HG03439 (cell line): ENCODE data around the gene KLHL29.

ENCODE experiments used
- ATAC-seq: cut with Tn5 transposase; IDR thresholded peaks from one replicate; pipeline ENCODE4 v1.9.1; 2021; ENCODE audit warnings: mild to moderate bottlenecking, moderate library complexity; ENCODE audit not compliant: unreplicated experiment

KLHL29 gene

GRCh38 chr2:23507267-23508065, 122.5 kb downstream of the KLHL29 start:
- ATAC-seq, result no peak

DNA sequence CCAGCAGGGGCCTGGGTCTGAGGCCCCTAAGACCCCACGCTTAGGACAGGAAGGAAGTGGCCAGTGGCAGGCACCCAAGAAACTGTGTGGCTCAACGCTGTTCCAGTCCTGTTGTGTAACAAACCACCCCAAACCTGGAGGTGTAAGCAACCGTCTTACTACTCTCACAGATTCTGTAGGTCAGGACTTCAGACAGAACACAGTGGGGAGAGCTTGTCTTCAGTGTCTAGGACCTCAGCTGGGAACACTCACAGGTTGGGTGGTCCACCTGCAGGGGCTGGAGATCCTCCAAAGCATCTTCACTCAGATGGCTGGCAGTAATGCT, 123.0 kb downstream of the KLHL29 start:
- no peak for ATAC-seq

- no peak for ATAC-seq
Measured at GRCh38 chr2:23509103-23509502, 124.1 kb downstream of the KLHL29 start.

DNA sequence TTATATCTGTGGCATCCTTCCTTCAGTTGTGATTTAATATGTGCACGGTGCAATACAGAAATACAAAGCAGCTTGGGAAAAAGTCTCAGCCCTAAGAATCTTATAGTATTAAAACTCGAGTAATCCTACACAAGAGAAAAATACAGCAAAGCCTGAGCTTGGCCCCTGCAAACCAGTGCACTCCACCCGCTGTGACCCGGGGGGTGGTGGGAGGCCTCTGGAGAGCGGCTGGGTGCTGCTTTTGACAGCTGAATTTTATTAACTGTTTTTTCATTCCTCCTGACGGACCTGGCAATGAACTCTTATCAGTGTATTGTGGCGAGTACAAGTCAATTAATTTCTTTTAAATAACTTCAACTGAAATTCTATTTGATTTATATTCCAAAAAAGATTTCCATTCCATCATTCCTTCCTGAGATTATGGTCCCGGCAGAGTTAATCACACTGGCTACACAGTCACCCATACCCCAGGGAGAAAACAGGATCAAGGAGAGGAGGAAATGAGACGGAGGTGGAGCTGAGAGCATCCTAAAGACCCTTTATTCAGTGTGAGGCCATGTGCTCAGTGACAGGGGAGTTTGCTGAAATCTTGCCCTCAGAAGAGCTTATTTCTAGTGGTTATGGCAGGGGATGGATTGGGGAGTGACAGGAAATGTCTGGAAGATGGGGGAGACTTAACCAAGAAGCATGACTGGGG, 124.8 kb downstream of the KLHL29 start:
- no peak for ATAC-seq

DNA sequence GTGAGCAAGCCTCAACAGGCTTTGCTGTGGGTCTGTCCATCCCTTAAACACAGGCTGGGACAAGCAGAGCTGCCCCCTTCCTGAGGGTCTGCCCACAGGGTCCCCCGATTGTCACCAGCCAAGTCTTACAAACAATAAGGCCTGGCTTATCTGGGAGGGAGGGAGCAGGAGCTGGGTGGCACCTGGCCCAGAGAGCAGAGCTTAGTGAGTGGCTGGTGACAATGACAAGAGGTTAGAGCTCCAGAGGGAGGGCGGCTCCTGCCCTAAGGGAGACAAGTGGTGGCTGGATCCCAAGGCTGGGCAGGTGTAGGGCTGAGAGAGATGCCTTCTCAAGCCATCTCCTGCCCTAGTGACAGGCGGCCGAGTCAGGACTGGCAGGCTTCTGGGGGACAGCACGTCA, 125.5 kb downstream of the KLHL29 start:
- ATAC-seq, result no peak

- no peak for ATAC-seq
Measured at GRCh38 chr2:23512778-23513177, 127.8 kb downstream of the KLHL29 start.

GRCh38 chr2:23513245-23513871, 128.4 kb downstream of the KLHL29 start:
- no peak for ATAC-seq

- no peak for ATAC-seq
Measured at GRCh38 chr2:23513872-23514793, 129.2 kb downstream of the KLHL29 start.

DNA sequence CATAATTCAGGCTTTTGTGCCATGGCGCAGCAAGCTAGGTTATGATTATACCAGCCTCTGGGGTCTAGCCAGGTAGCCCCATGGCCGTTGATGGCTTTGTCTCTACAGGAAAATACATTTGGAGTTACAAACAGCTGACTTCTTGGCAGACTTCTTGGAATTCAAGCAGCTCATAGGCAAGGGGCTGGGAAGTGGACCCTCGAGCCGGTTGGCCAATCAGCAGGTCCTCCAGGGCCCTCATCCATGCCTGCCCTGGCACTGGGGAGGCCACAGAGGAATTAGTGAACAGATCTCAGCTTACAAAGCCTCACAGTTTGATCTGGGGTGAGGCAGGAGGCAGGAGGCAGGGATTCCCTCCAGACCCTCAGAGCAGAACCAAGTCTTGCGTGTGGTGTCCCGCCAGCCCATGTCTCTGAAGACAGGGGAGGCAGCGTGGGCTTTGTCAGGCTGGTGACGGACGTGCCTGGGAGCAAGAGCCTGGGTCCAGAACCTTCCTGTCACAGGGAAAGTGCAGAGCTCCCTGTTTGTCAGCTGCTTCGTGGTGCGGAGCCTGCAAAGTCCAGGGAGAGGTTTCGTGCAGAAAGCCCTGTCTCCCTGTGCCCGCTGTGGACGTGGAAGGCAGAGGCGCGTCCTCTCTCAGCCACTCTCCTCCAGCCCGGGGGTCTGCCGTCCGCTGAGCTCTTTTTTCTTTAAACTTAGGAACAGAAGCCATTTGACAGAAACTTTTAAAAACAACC, 131.7 kb downstream of the KLHL29 start:
- ATAC-seq, result no peak

DNA sequence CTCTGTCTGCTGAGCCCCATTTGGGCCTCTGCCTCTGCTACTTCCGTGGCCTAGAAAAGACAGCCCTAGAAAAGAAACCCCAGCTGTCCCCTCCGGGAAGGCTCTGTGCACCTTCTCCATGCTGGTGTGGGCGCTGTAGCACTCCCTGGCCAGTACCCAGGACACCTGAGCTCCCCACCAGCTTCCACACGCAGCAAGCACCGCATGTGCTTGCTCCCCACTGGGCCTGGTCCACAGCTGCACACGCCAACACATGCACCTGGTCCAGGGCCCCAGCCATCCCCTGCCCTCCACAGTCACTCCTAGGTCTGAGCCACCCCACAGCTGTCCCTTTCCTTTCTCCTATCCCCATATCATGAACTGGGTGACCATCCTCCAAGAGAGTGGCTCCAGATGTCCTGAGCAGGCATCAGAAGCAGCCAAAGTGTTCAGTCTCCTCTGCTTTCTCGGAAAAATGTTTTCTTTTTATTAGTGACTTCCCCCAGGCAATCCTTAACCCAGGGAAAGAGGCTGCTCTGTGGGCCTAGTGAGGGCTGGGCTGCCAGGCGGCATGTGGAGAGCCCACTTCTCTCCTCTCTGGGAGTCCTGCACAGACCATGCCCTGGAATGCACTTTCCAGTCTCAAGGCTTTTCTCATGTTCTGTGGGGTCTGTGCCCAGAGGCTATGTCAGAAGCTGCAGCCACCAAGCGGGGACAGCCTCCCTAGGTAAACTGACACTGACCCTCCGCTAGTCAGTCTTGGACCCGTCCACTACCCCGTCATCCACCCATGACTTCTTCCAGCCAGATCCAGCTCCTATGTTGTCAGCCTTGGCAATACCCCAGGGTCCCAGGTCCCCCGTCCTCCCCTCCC, 133.7 kb downstream of the KLHL29 start:
- no peak for ATAC-seq

DNA sequence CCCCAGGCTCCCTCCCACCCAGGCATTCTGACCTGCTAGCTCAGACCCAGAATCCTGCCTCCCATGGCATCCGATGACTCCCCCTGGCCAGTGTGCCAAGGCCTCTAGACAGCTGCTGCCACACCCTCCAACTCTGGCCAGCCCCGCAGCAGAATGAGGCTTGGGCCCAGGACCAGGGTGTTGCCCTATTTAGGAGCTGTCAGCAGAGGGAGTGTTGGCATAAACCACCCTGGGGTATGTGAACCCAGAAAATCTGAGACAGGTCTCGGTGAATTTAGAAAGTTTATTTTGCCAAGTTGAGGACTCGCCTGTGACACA, 134.3 kb downstream of the KLHL29 start:
- ATAC-seq, result no peak

DNA sequence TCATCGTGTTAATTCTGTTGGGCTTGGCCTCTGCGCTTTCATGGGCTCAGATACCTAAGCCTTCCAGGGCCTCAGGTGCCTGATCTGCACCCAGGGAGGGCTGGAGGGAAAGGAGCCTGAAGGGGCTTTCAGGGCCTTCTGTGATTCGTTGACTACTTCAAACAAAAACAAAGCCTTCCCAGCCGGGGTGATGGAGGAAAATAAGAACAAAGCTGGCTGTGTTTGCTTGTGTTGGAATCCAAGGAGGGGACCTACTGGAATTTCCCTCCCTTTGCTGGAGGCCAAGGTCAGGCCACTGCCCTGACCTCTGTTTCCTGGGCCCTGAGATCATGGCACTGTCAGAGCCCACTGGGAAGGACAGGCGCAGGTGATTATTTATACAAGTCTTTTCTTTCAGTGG, 135.3 kb downstream of the KLHL29 start:
- no peak for ATAC-seq

GRCh38 chr2:23521060-23521459, 136.1 kb downstream of the KLHL29 start:
- no peak for ATAC-seq

DNA sequence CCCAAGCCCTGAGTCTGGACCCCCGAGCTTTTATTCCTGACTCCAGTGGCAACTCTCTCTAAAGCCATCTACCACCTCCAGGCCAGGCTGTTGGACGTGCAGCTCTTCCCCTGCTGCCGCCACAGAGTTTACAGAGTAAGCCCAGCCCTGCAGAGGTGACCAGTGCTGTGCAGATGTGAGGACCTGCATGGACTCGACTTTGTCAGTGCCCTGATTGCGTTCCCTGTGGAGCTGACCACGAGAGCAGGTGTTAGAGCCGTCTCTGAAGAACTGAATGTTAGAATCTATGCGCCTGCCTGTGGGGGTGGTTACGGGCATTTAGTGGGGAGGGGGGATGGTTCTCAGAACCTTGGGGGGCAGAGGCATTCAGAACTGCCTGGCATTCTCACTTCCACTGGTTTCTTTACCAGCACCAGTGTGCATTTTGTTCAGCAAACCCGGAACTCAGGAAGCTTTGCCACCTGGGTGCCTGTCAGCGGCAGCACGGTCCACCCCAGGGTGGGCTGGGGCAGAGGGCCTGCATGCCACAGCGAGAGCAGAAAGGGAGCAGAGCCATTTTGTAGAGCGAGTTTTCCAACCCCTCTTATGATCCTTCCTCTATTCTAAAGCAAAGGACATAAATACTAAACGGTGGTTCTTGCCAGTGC, 137.9 kb downstream of the KLHL29 start:
- ATAC-seq, result no peak

GRCh38 chr2:23523373-23524260, 138.6 kb downstream of the KLHL29 start:
- no peak for ATAC-seq

- no peak for ATAC-seq
Measured at GRCh38 chr2:23524261-23524706, 139.3 kb downstream of the KLHL29 start.

- ATAC-seq, result no peak
Measured at GRCh38 chr2:23525137-23525765, 140.3 kb downstream of the KLHL29 start.

GRCh38 chr2:23526114-23526513, 141.1 kb downstream of the KLHL29 start:
- no peak for ATAC-seq
